ENCODE data around the gene GFER.

GFER gene

GRCh38 chr16:1945559-1946391 is 38.2 kb upstream of the GFER start:
- Mint-ChIP-seq H3K4me3 (no peak overlapping the region), H3K27ac (no peak overlapping the region), H3K36me3 (ENCODE audit: low read depth) (no peaks in the 10 kb centered on the region), H3K27me3 (ENCODE audit: low read depth) (no peaks in the 10 kb centered on the region), H3K9me3 (no peaks in the 10 kb centered on the region), H3K4me1 (peaks cover 6% of the 10 kb centered on the region)
- no peak for TF ChIP-seq CTCF (IDR thresholded peaks at IDR 0.05; ENCODE audit: unreplicated experiment in 3 of 3)

GRCh38 chr16:1946495-1947368 is 37.3 kb upstream of the GFER start:
- H3K4me3 Mint-ChIP-seq, result no peak overlapping the region
- no peak overlapping the region for H3K27ac Mint-ChIP-seq
- TF ChIP-seq CTCF (IDR thresholded peaks at IDR 0.05; ENCODE audit: unreplicated experiment in 3 of 3), result no peak
- no peaks in the 10 kb centered on the region for H3K27me3 Mint-ChIP-seq (ENCODE audit: low read depth)
- no peaks in the 10 kb centered on the region for H3K36me3 Mint-ChIP-seq (ENCODE audit: low read depth)
- no peaks in the 10 kb centered on the region for H3K9me3 Mint-ChIP-seq
- peaks cover under 1% of the 10 kb centered on the region for H3K4me1 Mint-ChIP-seq

GRCh38 chr16:1947369-1947670 is 36.7 kb upstream of the GFER start:
- no peak overlapping the region for H3K4me3 Mint-ChIP-seq
- H3K9me3 Mint-ChIP-seq, result no peaks in the 10 kb centered on the region
- H3K27ac Mint-ChIP-seq, result no peak overlapping the region
- no peaks in the 10 kb centered on the region for H3K4me1 Mint-ChIP-seq
- TF ChIP-seq CTCF (IDR thresholded peaks at IDR 0.05; ENCODE audit: unreplicated experiment in 3 of 3), result no peak
- H3K27me3 Mint-ChIP-seq (ENCODE audit: low read depth), result no peaks in the 10 kb centered on the region
- H3K36me3 Mint-ChIP-seq (ENCODE audit: low read depth), result no peaks in the 10 kb centered on the region

GRCh38 chr16:1949507-1949906 is 34.5 kb upstream of the GFER start:
- Mint-ChIP-seq H3K9me3 (no peaks in the 10 kb centered on the region), H3K4me3 (peak overlapping the region in 1 of 3 experiments; percentile 9), H3K27ac (no peak overlapping the region), H3K27me3 (ENCODE audit: low read depth) (no peaks in the 10 kb centered on the region), H3K4me1 (no peaks in the 10 kb centered on the region), H3K36me3 (ENCODE audit: low read depth) (no peaks in the 10 kb centered on the region)
- no peak for TF ChIP-seq CTCF (IDR thresholded peaks at IDR 0.05; ENCODE audit: unreplicated experiment in 3 of 3)

GRCh38 chr16:1950047-1950446 is 33.9 kb upstream of the GFER start:
- Mint-ChIP-seq H3K4me3 (no peak overlapping the region), H3K9me3 (no peaks in the 10 kb centered on the region), H3K36me3 (ENCODE audit: low read depth) (no peaks in the 10 kb centered on the region), H3K4me1 (no peaks in the 10 kb centered on the region), H3K27ac (no peak overlapping the region), H3K27me3 (ENCODE audit: low read depth) (no peaks in the 10 kb centered on the region)
- TF ChIP-seq CTCF (IDR thresholded peaks at IDR 0.05; ENCODE audit: unreplicated experiment in 3 of 3), result no peak
